OCI-LY7 (cell line): ENCODE measurements around the gene MSL3. TPM values are rescaled to one million over a fixed set of nuclear protein-coding genes. Genes with fewer than 3 reads are reported as not detected.

Experiments
- BruUV-seq: library from RNA; stranded (reverse); fragments of 400-500 nt; replicated peaks from 2 replicates; lab custom pipeline; 2021; lab: Mats Ljungman, UMichigan
- CTCF ChIA-PET: fragments of 300-600 bp; sonication (Branson Sonifier 250); formaldehyde crosslinking; loops from one replicate; lab custom pipeline; 2022; ENCODE audit warnings: antibody characterized with exemption; ENCODE audit not compliant: unreplicated experiment; lab: Charles Lee
- POLR2A ChIA-PET: fragments of 300-600 bp; sonication (Branson Sonifier 250); formaldehyde crosslinking; loops from one replicate; lab custom pipeline; 2022; ENCODE audit warnings: antibody characterized with exemption; lab: Charles Lee
- DNase-seq: peaks from one replicate; pipeline ENCODE4 v3.0.0-alpha.2; 2015; ENCODE audit warnings: low spot score
- H2AFZ ChIP-seq: fragments of 200-600 bp; sonication (generic), shearing (Covaris generic); 2 replicates; pipeline ENCODE4 v1.6.1; 2014; ENCODE audit warnings: mild to moderate bottlenecking, antibody characterized with exemption, low read length, moderate library complexity
- H3K27ac ChIP-seq: fragments of 200-600 bp; sonication (generic); 2 replicates; pipeline ENCODE4 v1.5.1; 2014; ENCODE audit warnings: mixed run types, low read depth, mild to moderate bottlenecking, moderate library complexity, low read length, inconsistent platforms; ENCODE audit not compliant: poor library complexity, severe bottlenecking
- H3K36me3 ChIP-seq: fragments of 200-600 bp; sonication (generic); 2 replicates; pipeline ENCODE4 v1.6.1; 2014; ENCODE audit warnings: mild to moderate bottlenecking, antibody characterized with exemption, low read length, moderate library complexity, mixed read lengths; ENCODE audit not compliant: insufficient read depth
- H3K4me1 ChIP-seq: fragments of 200-600 bp; sonication (generic); 2 replicates; pipeline ENCODE4 v1.5.1; 2014; ENCODE audit warnings: mild to moderate bottlenecking, low read length; ENCODE audit not compliant: insufficient read depth, poor library complexity, severe bottlenecking
- H3K4me2 ChIP-seq: fragments of 200-600 bp; sonication (generic); 2 replicates; pipeline ENCODE4 v1.6.1; 2014; ENCODE audit warnings: mild to moderate bottlenecking, low read length
- H3K4me3 ChIP-seq: fragments of 200-600 bp; sonication (generic); 2 replicates; pipeline ENCODE4 v1.5.1; 2014; ENCODE audit warnings: mild to moderate bottlenecking, low read depth, low read length; ENCODE audit not compliant: poor library complexity, severe bottlenecking
- H3K79me2 ChIP-seq: fragments of 200-600 bp; sonication (generic); 2 replicates; pipeline ENCODE4 v1.6.1; 2016; ENCODE audit warnings: low read depth, mild to moderate bottlenecking, low read length, moderate library complexity, mixed read lengths; ENCODE audit not compliant: insufficient read depth
- H3K9me2 ChIP-seq: fragments of 200-600 bp; sonication (generic); 2 replicates; pipeline ENCODE4 v1.6.1; 2016; ENCODE audit warnings: mild to moderate bottlenecking, low read length, mixed read lengths; ENCODE audit not compliant: insufficient read depth
- H3K9me3 ChIP-seq: fragments of 200-600 bp; sonication (generic); 2 replicates; pipeline ENCODE4 v1.6.1; 2014; ENCODE audit warnings: mild to moderate bottlenecking, mixed run types, low read length, mixed read lengths
- H4K20me1 ChIP-seq: fragments of 200-600 bp; sonication (generic); 2 replicates; pipeline ENCODE4 v1.6.1; 2014; ENCODE audit warnings: mild to moderate bottlenecking, antibody characterized with exemption, low read length, moderate library complexity, mixed read lengths; ENCODE audit not compliant: insufficient read depth
- EZH2phosphoT487 ChIP-seq: fragments of 200-600 bp; sonication (generic); IDR thresholded peaks from 2 replicates; pipeline ENCODE4 v1.6.1; 2018; ENCODE audit warnings: low read depth, borderline replicate concordance, mild to moderate bottlenecking, mixed run types, antibody characterized with exemption, low read length, moderate library complexity, mixed read lengths
- intact Hi-C: fragments of 100-400 bp; cut with micrococcal nuclease; formaldehyde crosslinking; loops from one replicate; pipeline ENCODE4 v1.10.0; 2022; ENCODE audit not compliant: unreplicated experiment
- total RNA-seq, 2 experiments: library from RNA; depleted of rRNA in 1 of 2; stranded (reverse); fragments of >200 nt in 1 of 2; shearing (Covaris generic) in 1 of 2; gene quantifications; 2 replicates each; pipeline ENCODE4 v1.2.3, GENCODE V29; 2014 to 2022
- TF ChIP-seq, protein P1 (sequence below): fragments of 200-600 bp; sonication (generic); conservative IDR thresholded peaks from 2 replicates; pipeline ENCODE4 v1.5.1; 2014; ENCODE audit warnings: mild to moderate bottlenecking, antibody characterized with exemption, low read length, moderate library complexity, mixed read lengths

The MSL3 gene
- total RNA-seq, 2 experiments from 2014 or later, result 40.7 to 42.5 TPM

DNA sequence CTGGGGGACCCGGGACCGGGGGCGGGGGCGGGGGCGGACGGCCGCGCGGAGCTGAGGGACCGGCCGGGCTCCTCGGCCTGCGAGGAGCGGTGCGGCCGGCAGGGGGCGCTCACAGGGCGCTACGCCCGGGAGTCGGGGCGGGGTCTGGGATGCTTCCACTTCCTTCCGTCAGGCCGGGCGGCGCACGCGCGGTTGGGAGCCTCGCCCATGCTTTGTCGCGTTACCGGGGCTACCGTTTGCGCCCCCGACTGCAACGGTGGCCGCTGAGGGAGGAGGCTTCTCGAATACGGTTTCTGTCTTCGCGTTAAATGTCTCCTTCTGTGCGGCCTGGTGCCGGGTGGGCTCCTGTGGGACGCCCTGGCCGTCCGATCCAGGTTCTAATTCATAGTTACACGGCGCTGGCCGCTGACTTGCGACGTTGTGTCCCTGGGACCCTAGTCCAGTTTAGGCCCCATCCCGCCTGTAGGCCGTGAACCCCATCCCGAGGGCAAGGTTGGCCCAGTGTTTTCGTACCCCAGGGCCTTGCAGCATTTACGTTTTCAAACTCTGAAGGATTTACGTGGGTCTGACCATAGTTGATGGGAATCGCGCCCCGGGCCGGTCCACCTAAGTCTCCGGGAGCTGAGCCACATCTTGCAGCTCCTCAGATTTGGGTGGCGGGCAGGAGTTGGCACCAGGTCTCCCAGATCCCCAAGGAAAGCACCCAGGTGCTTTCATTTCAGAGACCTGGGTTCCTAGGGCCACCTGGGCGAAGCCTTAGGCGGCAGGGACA is 549 bp downstream of the MSL3 start:
- Histone ChIP-seq H4K20me1 (no peaks in the 10 kb centered on the region), H2AFZ (peak overlapping the region; percentile 61; the same call in 1 of the 2 replicates)
- CTCF ChIA-PET, result no interaction called here

DNA sequence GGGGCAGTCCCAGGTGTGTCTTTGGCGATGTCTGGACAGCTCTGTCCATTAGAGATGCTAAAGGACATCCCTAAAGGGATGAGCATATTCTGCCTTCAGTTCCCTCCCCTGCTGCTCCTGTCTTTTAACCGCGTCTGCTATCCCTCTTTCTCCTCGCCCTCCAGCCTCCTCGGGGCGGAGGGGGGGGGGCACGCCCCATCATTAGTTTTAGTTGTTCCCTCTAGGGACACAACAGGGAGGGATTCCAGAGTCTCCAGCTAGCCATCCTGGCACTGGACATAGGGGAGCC is 1.1 kb downstream of the MSL3 start:
- Histone ChIP-seq H3K36me3 (peaks cover 31% of the 10 kb centered on the region), H3K4me3 (peak overlapping the region; percentile 95), H2AFZ (peak overlapping the region; percentile 61; the same call in 1 of the 2 replicates), H3K4me2 (peak overlapping the region; percentile 98), H3K27ac (peak overlapping the region; percentile 99), H4K20me1 (no peaks in the 10 kb centered on the region), H3K9me2 (no peaks in the 10 kb centered on the region), H3K4me1 (peaks cover 20% of the 10 kb centered on the region), H3K9me3 (no peaks in the 10 kb centered on the region), H3K79me2 (peaks cover 23% of the 10 kb centered on the region; the same call in 1 of the 2 replicates)
- TF ChIP-seq EZH2phosphoT487, result no peak
- TF ChIP-seq, protein P1, sequence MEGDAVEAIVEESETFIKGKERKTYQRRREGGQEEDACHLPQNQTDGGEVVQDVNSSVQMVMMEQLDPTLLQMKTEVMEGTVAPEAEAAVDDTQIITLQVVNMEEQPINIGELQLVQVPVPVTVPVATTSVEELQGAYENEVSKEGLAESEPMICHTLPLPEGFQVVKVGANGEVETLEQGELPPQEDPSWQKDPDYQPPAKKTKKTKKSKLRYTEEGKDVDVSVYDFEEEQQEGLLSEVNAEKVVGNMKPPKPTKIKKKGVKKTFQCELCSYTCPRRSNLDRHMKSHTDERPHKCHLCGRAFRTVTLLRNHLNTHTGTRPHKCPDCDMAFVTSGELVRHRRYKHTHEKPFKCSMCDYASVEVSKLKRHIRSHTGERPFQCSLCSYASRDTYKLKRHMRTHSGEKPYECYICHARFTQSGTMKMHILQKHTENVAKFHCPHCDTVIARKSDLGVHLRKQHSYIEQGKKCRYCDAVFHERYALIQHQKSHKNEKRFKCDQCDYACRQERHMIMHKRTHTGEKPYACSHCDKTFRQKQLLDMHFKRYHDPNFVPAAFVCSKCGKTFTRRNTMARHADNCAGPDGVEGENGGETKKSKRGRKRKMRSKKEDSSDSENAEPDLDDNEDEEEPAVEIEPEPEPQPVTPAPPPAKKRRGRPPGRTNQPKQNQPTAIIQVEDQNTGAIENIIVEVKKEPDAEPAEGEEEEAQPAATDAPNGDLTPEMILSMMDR, result no peak
- CTCF ChIA-PET, result no interaction called here
- DNase-seq, result no peak
- POLR2A ChIA-PET, result interaction anchor here (0.7 to 2.2 kb wide), 4 partner anchors 9 to 199 kb away, joined by 3 to 5 read pairs (median 3); no protein-coding TSS in a partner anchor
- BruUV-seq, result no TSS peak
- intact Hi-C loops, result loop anchor here (5.0 kb wide), 1 partner anchor 397 kb away; no protein-coding TSS in a partner anchor

More for the DNA sequence above, 549 bp downstream of the MSL3 start:
- Histone ChIP-seq H3K79me2 (peaks cover 23% of the 10 kb centered on the region; the same call in 1 of the 2 replicates), H3K36me3 (peaks cover 26% of the 10 kb centered on the region), H3K4me3 (peak overlapping the region; percentile 95), H3K9me3 (no peaks in the 10 kb centered on the region), H3K4me1 (peaks cover 20% of the 10 kb centered on the region), H3K9me2 (no peaks in the 10 kb centered on the region), H3K4me2 (peak overlapping the region; percentile 98), H3K27ac (peak overlapping the region; percentile 99)
- no TSS peak for BruUV-seq
- intact Hi-C loops, result loop anchor here (1.0 to 5.0 kb wide), 2 partner anchors 396 to 647 kb away; partner anchors contain the start of gene HCCS
- DNase-seq, result peak; percentile 85
- POLR2A ChIA-PET, result interaction anchor here (0.6 to 2.2 kb wide), 4 partner anchors 9 to 67 kb away, joined by 3 to 5 read pairs (median 4); no protein-coding TSS in a partner anchor
- no peak for TF ChIP-seq EZH2phosphoT487
- TF ChIP-seq, protein P1, result peak; percentile 68
